Measurements from ENCODE around the gene BNC2. TPM values are rescaled to one million over a fixed set of nuclear protein-coding genes. Genes with fewer than 3 reads are reported as not detected.

Gene BNC2
- total and polyA plus RNA-seq, 2 of the 13 experiments (the other 11 are each of a cell fraction or from before 2014, with no cell fraction given) = not detected

DNA sequence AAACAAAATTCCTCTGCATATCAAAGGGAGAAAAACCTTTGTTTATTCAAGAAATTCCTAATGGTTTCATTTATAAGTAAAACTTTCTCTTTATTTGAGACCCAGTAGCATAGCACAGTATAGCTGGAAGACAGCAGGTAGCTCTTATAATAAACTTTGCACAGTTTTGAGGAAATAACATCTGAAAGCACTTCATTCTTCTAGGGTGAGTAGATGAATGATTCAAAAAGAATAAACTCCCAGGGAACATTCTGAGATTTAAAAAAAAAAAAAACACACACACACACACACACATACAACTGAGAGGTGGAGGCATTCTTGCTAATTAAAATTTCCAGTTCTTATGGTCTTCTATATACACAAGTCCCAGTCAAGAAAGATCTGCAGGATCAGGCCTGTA, 197.3 kb downstream of the BNC2 start:
- no peak overlapping the region for H2AFZ ChIP-seq (ENCODE audit: low read length)
- intact Hi-C loops (cut with micrococcal nuclease; ENCODE audit: unreplicated experiment) = no loop called here
- H3K9me3 ChIP-seq (ENCODE audit: low read length) = no peaks in the 10 kb centered on the region
- no peaks in the 10 kb centered on the region for H3K36me3 ChIP-seq (replicated peaks in 1 of 2; ENCODE audit: control insufficient read depth in 1 of 2, insufficient read depth in 2 of 2, low read length in 2 of 2)
- TF ChIP-seq AHR (CRISPR knock-in tag; IDR thresholded peaks at IDR 0.05) (no peak), ZNF607 (CRISPR knock-in tag; IDR thresholded peaks at IDR 0.05; ENCODE audit: borderline replicate concordance) (no peak), KLF11 (CRISPR knock-in tag; IDR thresholded peaks at IDR 0.05) (no peak)
- BruUV-seq (replicated peaks) = no TSS peak
- no peak overlapping the region for H3K9ac ChIP-seq (ENCODE audit: insufficient read depth, low read depth, low read length)
- H3K4me3 ChIP-seq (replicated peaks in 1 of 3; ENCODE audit: insufficient read depth in 1 of 3, low read depth in 2 of 3, low read length in 3 of 3) = no peak overlapping the region
- no peak overlapping the region for H3K27ac ChIP-seq (ENCODE audit: extremely low read length, insufficient read depth, low read length)
- no peak for DNase-seq (ENCODE audit: low spot score)
- ChIA-PET POLR2A (no interaction called here), CTCF (ENCODE audit: low intra/inter-chr PET ratio, low total read pairs) (no interaction called here)
- in situ Hi-C loops (cut with HindIII; ENCODE audit: extremely low pct_ligation_motif_present, low pct_unique_long_range_greater_than_20kb) = no loop called here
- H3K4me1 ChIP-seq (ENCODE audit: insufficient read depth, low read length) = no peaks in the 10 kb centered on the region
- H3K27me3 ChIP-seq (ENCODE audit: control insufficient read depth in 1 of 2, insufficient read depth in 2 of 2, low read length in 2 of 2) = no peaks in the 10 kb centered on the region
- FAIRE-seq = no peak
- no peak for ATAC-seq
- H3K79me2 ChIP-seq (ENCODE audit: insufficient read depth, low read length) = no peaks in the 10 kb centered on the region
- no peak overlapping the region for H3K4me2 ChIP-seq (ENCODE audit: low read depth, low read length)
- no peaks in the 10 kb centered on the region for H4K20me1 ChIP-seq (ENCODE audit: insufficient read depth, low read length)

GRCh38 chr9:16672501-16672900, 198.0 kb downstream of the BNC2 start:
- no peak for FAIRE-seq

More at GRCh38 chr9:16672501-16672900, 198.0 kb downstream of the BNC2 start:
- no peak for ATAC-seq
- in situ Hi-C loops (cut with HindIII; ENCODE audit: extremely low pct_ligation_motif_present, low pct_unique_long_range_greater_than_20kb) = no loop called here
- Histone ChIP-seq H3K27me3 (ENCODE audit: control insufficient read depth in 1 of 2, insufficient read depth in 2 of 2, low read length in 2 of 2) (no peaks in the 10 kb centered on the region), H4K20me1 (ENCODE audit: insufficient read depth, low read length) (no peaks in the 10 kb centered on the region), H3K79me2 (ENCODE audit: insufficient read depth, low read length) (no peaks in the 10 kb centered on the region), H2AFZ (ENCODE audit: low read length) (no peak overlapping the region), H3K4me2 (ENCODE audit: low read depth, low read length) (no peak overlapping the region), H3K36me3 (replicated peaks in 1 of 2; ENCODE audit: control insufficient read depth in 1 of 2, insufficient read depth in 2 of 2, low read length in 2 of 2) (no peaks in the 10 kb centered on the region), H3K9me3 (ENCODE audit: low read length) (no peaks in the 10 kb centered on the region), H3K4me1 (ENCODE audit: insufficient read depth, low read length) (no peaks in the 10 kb centered on the region), H3K9ac (ENCODE audit: insufficient read depth, low read depth, low read length) (no peak overlapping the region), H3K27ac (ENCODE audit: extremely low read length, insufficient read depth, low read length) (no peak overlapping the region), H3K4me3 (replicated peaks in 1 of 3; ENCODE audit: insufficient read depth in 1 of 3, low read depth in 2 of 3, low read length in 3 of 3) (no peak overlapping the region)
- intact Hi-C loops (cut with micrococcal nuclease; ENCODE audit: unreplicated experiment) = no loop called here
- DNase-seq (ENCODE audit: low spot score) = no peak
- CTCF ChIA-PET (ENCODE audit: low intra/inter-chr PET ratio, low total read pairs) = no interaction called here
- TF ChIP-seq MTF2 (CRISPR knock-in tag; IDR thresholded peaks at IDR 0.05; ENCODE audit: borderline replicate concordance) = no peak
- TF ChIP-seq, protein P1, sequence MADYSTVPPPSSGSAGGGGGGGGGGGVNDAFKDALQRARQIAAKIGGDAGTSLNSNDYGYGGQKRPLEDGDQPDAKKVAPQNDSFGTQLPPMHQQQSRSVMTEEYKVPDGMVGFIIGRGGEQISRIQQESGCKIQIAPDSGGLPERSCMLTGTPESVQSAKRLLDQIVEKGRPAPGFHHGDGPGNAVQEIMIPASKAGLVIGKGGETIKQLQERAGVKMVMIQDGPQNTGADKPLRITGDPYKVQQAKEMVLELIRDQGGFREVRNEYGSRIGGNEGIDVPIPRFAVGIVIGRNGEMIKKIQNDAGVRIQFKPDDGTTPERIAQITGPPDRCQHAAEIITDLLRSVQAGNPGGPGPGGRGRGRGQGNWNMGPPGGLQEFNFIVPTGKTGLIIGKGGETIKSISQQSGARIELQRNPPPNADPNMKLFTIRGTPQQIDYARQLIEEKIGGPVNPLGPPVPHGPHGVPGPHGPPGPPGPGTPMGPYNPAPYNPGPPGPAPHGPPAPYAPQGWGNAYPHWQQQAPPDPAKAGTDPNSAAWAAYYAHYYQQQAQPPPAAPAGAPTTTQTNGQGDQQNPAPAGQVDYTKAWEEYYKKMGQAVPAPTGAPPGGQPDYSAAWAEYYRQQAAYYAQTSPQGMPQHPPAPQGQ (CRISPR knock-in tag; IDR thresholded peaks at IDR 0.05; ENCODE audit: borderline replicate concordance) = no peak
- no peak for TF ChIP-seq ZSCAN29 (CRISPR knock-in tag; conservative IDR thresholded peaks at IDR 0.05)
- no peak for TF ChIP-seq ZNF124 (CRISPR knock-in tag; IDR thresholded peaks at IDR 0.05)
- no peak for TF ChIP-seq MATR3 (CRISPR knock-in tag; IDR thresholded peaks at IDR 0.05)
- TF ChIP-seq ETV5 (CRISPR knock-in tag; IDR thresholded peaks at IDR 0.05; ENCODE audit: borderline replicate concordance) = no peak
- TF ChIP-seq LCORL (IDR thresholded peaks at IDR 0.05) = no peak
- TF ChIP-seq LCORL (CRISPR knock-in tag; IDR thresholded peaks at IDR 0.05) = no peak
- no peak for TF ChIP-seq ZNF446 (CRISPR knock-in tag; IDR thresholded peaks at IDR 0.05)
- no peak for TF ChIP-seq TBL1XR1 (IDR thresholded peaks at IDR 0.05; ENCODE audit: borderline replicate concordance, low read length, partially characterized antibody)
- TF ChIP-seq ZNF879 (CRISPR knock-in tag; IDR thresholded peaks at IDR 0.05) = no peak
- no TSS peak for BruUV-seq (replicated peaks)
- 17% methylated on average over 3 of the region's 3 CpGs for WGBS (ENCODE audit: low lambda C conversion rate)
- POLR2A ChIA-PET = no interaction called here
